Fibroblast of lung (primary cell): ENCODE measurements around the gene AGAP1. TPM values are rescaled to one million over a fixed set of nuclear protein-coding genes. Genes with fewer than 3 reads are reported as not detected.

Experiments
- DNase-seq, 2 donors: peaks; one replicate each; pipeline versions ENCODE4 v3.0.0 to v3.0.0-alpha.2; 2010; ENCODE audit warnings: low read depth in 2 of 2
- H2AFZ ChIP-seq: 2 replicates; pipeline ENCODE4 v1.5.1; 2012; ENCODE audit warnings: low read length, control low read depth, inconsistent platforms
- H3K27ac ChIP-seq: 2 replicates; pipeline ENCODE4 v1.5.1; 2011; ENCODE audit warnings: low read length, control low read depth; ENCODE audit not compliant: insufficient read depth
- H3K27me3 ChIP-seq: 2 replicates; pipeline ENCODE4 v1.5.1; 2011; ENCODE audit warnings: mild to moderate bottlenecking, low read length; ENCODE audit not compliant: control insufficient read depth, insufficient read depth
- H3K36me3 ChIP-seq: 2 replicates; pipeline ENCODE4 v1.5.1; 2011; ENCODE audit warnings: low read length; ENCODE audit not compliant: control insufficient read depth, insufficient read depth
- H3K4me1 ChIP-seq: 2 replicates; pipeline ENCODE4 v1.5.1; 2011; ENCODE audit warnings: low read length; ENCODE audit not compliant: control insufficient read depth, insufficient read depth; ENCODE audit errors: extremely low read depth
- H3K4me2 ChIP-seq: 2 replicates; pipeline ENCODE4 v1.5.1; 2011; ENCODE audit warnings: low read length, control low read depth; ENCODE audit not compliant: insufficient read depth; ENCODE audit errors: extremely low read depth
- H3K4me3 ChIP-seq, 4 experiments: fragments of 200-600 bp in 1 of 4; sonication (generic) in 1 of 4; replicated peaks in 1 of 4; 2 replicates each; pipeline ENCODE4 v1.5.1; 2011 to 2016; ENCODE audit warnings: low read length in 4 of 4, low read depth in 3 of 4, mild to moderate bottlenecking in 3 of 4, control low read depth in 2 of 4, inconsistent platforms in 1 of 4, mixed read lengths in 1 of 4; ENCODE audit not compliant: insufficient read depth in 1 of 4; ENCODE audit errors: control extremely low read depth in 1 of 4
- H3K79me2 ChIP-seq: 2 replicates; pipeline ENCODE4 v1.5.1; 2012; ENCODE audit warnings: mild to moderate bottlenecking, low read length, inconsistent platforms; ENCODE audit not compliant: control insufficient read depth, insufficient read depth
- H3K9ac ChIP-seq: 2 replicates; pipeline ENCODE4 v1.5.1; 2011; ENCODE audit warnings: mild to moderate bottlenecking, low read length, control low read depth; ENCODE audit not compliant: insufficient read depth
- H3K9me3 ChIP-seq: 2 replicates; pipeline ENCODE4 v1.5.1; 2012; ENCODE audit warnings: low read depth, low read length; ENCODE audit not compliant: control insufficient read depth, insufficient read depth
- H4K20me1 ChIP-seq: 2 replicates; pipeline ENCODE4 v1.5.1; 2011; ENCODE audit warnings: low read length; ENCODE audit not compliant: control insufficient read depth, insufficient read depth; ENCODE audit errors: extremely low read depth
- CTCF ChIP-seq, 2 donors: IDR thresholded peaks in 1 of 2; conservative IDR thresholded peaks in 1 of 2; 1 replicate in 1 of 2; 2 replicates in 1 of 2; pipeline ENCODE4 v1.5.1; 2011 to 2012; ENCODE audit warnings: low read length in 2 of 2, control low read depth in 1 of 2, inconsistent platforms in 1 of 2, low read depth in 1 of 2, mild to moderate bottlenecking in 1 of 2
- EZH2 ChIP-seq: IDR thresholded peaks from 2 replicates; pipeline ENCODE4 v1.5.1; 2012; ENCODE audit warnings: low read length, control low read depth, mild to moderate bottlenecking; ENCODE audit errors: missing control alignments
- polyA plus RNA-seq, 2 donors: library from polyadenylated mRNA; depleted of rRNA in 1 of 2; stranded (reverse) in 1 of 2; unstranded in 1 of 2; fragments of >200 nt; gene quantifications; 2 replicates each; pipeline ENCODE4 v1.2.1, GENCODE V29; 2011 to 2012; ENCODE audit warnings: missing spikeins in 1 of 2
- total RNA-seq: library from RNA; depleted of rRNA; stranded (reverse); fragments of >200 nt; gene quantifications from 2 replicates; pipeline ENCODE4 v1.2.1, GENCODE V29; 2014

The AGAP1 gene
- total and polyA plus RNA-seq, 2 donors (not counting 1 experiment from before 2014, with no cell fraction given), result 10.6 to 14.0 TPM

- H3K9me3 ChIP-seq, result no peaks in the 10 kb centered on the region
- no peak for TF ChIP-seq CTCF (conservative IDR thresholded peaks at IDR 0.05 in 1 of 2, IDR thresholded peaks at IDR 0.05 in 1 of 2; ENCODE audit: low read depth in 1 of 2, low read length in 2 of 2)
- TF ChIP-seq EZH2, result no peak
- no peaks in the 10 kb centered on the region for H4K20me1 ChIP-seq
- H3K9ac ChIP-seq, result no peak overlapping the region
- no peak overlapping the region for H2AFZ ChIP-seq
- H3K4me3 ChIP-seq, result no peak overlapping the region
- H3K36me3 ChIP-seq, result no peaks in the 10 kb centered on the region
- no peaks in the 10 kb centered on the region for H3K27me3 ChIP-seq
- no peak overlapping the region for H3K27ac ChIP-seq
- H3K4me1 ChIP-seq, result no peaks in the 10 kb centered on the region
- H3K79me2 ChIP-seq, result no peaks in the 10 kb centered on the region
- no peak for DNase-seq
- H3K4me2 ChIP-seq, result no peak overlapping the region
Measured at GRCh38 chr2:235848055-235848454, 354.2 kb downstream of the AGAP1 start.

DNA sequence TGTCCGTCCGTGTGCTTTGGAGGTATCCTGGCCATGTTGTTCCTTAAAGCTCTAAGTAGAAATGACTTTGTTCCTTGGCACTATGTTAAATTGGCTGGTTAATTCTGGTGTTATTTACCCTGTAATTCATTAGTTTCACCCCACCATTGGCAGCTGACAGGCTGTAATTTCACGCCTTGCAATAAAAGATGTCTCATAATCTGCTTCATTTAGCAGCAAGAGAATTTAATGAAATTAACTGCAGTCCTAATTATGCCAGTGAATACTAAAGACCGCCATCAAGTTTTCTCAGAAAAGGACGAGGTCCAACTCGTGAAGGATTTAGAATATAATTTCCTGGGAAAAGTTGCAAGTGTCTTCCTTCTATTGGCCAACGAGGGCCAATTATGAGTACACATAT is 355.1 kb downstream of the AGAP1 start:
- no peak for DNase-seq
- Histone ChIP-seq H3K4me3 (no peak overlapping the region), H3K4me2 (no peak overlapping the region), H3K79me2 (no peaks in the 10 kb centered on the region), H3K36me3 (no peaks in the 10 kb centered on the region), H2AFZ (no peak overlapping the region), H3K9ac (no peak overlapping the region), H3K27me3 (no peaks in the 10 kb centered on the region), H4K20me1 (no peaks in the 10 kb centered on the region), H3K9me3 (no peaks in the 10 kb centered on the region), H3K27ac (no peak overlapping the region), H3K4me1 (no peaks in the 10 kb centered on the region)
- TF ChIP-seq CTCF (conservative IDR thresholded peaks at IDR 0.05 in 1 of 2, IDR thresholded peaks at IDR 0.05 in 1 of 2; ENCODE audit: low read depth in 1 of 2, low read length in 2 of 2), result no peak
- no peak for TF ChIP-seq EZH2

DNA sequence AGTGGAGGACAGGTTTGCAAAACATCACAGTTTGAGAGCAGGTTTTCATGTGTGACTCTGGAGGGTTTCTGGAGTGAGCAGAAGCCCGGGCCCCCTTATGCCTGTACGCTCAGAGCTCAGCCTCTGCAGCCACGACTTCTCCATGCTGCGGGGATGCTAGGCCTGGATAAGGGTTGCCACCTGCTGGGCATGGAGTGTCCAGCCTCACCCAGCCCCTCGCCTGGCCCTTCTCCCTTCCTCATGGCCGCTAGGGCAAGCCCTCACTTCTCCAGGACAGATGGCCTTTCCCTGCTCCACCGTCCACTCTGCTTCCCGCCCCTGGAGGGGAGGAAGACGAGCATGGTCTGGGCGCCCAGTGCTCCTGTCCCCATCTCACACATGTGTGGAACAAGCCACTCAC is 355.6 kb downstream of the AGAP1 start:
- Histone ChIP-seq H3K9me3 (no peaks in the 10 kb centered on the region), H3K27ac (no peak overlapping the region), H3K9ac (no peak overlapping the region)

More for the DNA sequence above, 355.6 kb downstream of the AGAP1 start:
- Histone ChIP-seq H3K4me2 (no peak overlapping the region), H3K27me3 (no peaks in the 10 kb centered on the region), H4K20me1 (no peaks in the 10 kb centered on the region), H3K79me2 (no peaks in the 10 kb centered on the region), H2AFZ (no peak overlapping the region), H3K4me3 (no peak overlapping the region), H3K4me1 (no peaks in the 10 kb centered on the region), H3K36me3 (no peaks in the 10 kb centered on the region)
- TF ChIP-seq CTCF (conservative IDR thresholded peaks at IDR 0.05 in 1 of 2, IDR thresholded peaks at IDR 0.05 in 1 of 2; ENCODE audit: low read depth in 1 of 2, low read length in 2 of 2) (no peak), EZH2 (no peak)
- DNase-seq, result no peak
